ENCODE data around the gene DDX1.
"Not testable (repeated sequence)": the region's sequence is repeated elsewhere in the genome, so short reads cannot be mapped to it uniquely, and the experiment has no call there.

DDX1 gene

DNA sequence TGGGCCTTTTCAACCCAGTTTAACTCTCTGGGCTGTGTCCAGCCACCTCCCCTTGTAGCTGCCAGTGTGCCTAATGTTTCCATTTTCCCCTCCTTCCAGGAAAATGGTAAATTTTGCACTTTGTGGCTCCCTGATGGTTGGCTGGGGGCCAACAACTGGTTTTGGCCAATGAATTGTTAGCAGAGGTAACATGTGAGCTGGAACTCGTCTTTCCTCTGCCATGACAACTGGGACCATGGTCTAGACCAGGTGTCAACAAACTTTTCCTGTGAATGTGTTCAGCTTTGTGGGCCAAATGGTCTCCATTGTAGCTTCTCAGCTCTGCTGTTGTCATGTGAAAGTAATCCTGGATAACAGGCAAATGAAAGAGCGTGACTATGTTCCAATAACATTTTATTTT, 87.2 kb downstream of the DDX1 start:
- H3K27me3 Mint-ChIP-seq = peaks cover 2% of the 10 kb centered on the region
- no peaks in the 10 kb centered on the region for H3K36me3 Mint-ChIP-seq
- no peak overlapping the region for H3K4me3 Mint-ChIP-seq
- no peaks in the 10 kb centered on the region for H3K9me3 Mint-ChIP-seq (ENCODE audit: low read depth)
- no peaks in the 10 kb centered on the region for H3K4me1 Mint-ChIP-seq (ENCODE audit: low read depth)
- no peak overlapping the region for H3K27ac Mint-ChIP-seq

DNA sequence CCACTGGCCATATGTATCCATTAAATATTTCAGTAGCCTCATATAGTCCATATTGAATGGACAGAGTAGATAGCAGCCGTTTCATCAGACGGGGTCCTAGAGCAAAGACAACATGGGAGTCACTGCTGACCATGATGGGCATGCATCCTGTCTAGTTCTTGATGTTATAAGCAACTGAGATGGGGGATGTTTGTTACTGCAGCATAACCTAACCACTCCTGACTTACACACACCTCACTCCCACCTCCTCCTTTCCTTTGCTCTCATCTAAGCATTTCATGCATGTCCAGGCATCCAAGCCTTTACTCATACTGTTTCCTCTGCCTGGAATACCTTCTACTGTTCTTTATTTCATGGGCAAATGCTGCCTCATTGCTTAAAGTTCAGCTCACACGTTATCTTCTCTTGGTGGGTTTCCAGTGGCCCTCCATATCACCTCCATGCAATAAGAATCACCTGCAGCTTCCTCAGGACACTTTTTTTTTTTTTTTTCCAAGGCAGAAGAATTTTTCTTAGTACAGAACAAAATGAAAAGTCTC, 87.8 kb downstream of the DDX1 start:
- Mint-ChIP-seq H3K4me3 (no peak overlapping the region), H3K27ac (no peak overlapping the region), H3K4me1 (ENCODE audit: low read depth) (no peaks in the 10 kb centered on the region), H3K36me3 (no peaks in the 10 kb centered on the region), H3K27me3 (peaks cover 2% of the 10 kb centered on the region), H3K9me3 (ENCODE audit: low read depth) (no peaks in the 10 kb centered on the region)

DNA sequence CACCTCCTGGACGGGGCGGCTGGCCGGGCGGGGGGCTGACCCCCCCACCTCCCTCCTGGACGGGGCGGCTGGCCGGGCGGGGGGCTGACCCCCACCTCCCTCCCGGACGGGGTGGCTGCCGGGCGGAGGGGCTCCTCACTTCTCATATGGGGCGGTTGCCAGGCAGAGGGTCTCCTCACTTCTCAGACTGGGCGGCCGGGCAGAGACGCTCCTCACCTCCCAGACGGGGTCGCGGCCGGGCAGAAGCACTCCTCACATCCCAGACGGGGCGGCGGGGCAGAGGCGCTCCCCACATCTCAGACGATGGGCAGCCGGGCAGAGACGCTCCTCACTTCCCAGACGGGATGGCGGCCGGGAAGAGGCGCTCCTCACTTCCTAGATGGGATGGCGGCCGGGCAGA, 88.5 kb downstream of the DDX1 start:
- H3K36me3 Mint-ChIP-seq = not testable (repeated sequence)

More for the DNA sequence above, 88.5 kb downstream of the DDX1 start:
- H3K4me1 Mint-ChIP-seq (ENCODE audit: low read depth); H3K27me3 Mint-ChIP-seq; H3K27ac Mint-ChIP-seq; H3K4me3 Mint-ChIP-seq; H3K9me3 Mint-ChIP-seq (ENCODE audit: low read depth): not testable (repeated sequence)

All from activated naive CD8-positive, alpha-beta T cell (primary cell).